ENCODE measurements around the gene LPP. TPM values are rescaled to one million over a fixed set of nuclear protein-coding genes. Genes with fewer than 3 reads are reported as not detected.

LPP gene
- polyA plus RNA-seq, 1 experiment = 76.3 TPM

- POLR2A ChIA-PET = no interaction called here
- no peak for TF ChIP-seq CTCF (IDR thresholded peaks at IDR 0.05; ENCODE audit: low read depth, low read length)
- CTCF ChIA-PET = interaction anchor here (0.5 to 1.0 kb wide), 2 partner anchors 433 to 437 kb away, joined by 4 read pairs; no protein-coding TSS in a partner anchor
- no peaks in the 10 kb centered on the region for H3K9me3 ChIP-seq (ENCODE audit: control insufficient read depth, insufficient read depth, low read length)
- no peak overlapping the region for H3K27ac ChIP-seq (ENCODE audit: low read depth, low read length)
- no peak overlapping the region for H3K4me3 ChIP-seq (ENCODE audit: low read depth, low read length)
- no peaks in the 10 kb centered on the region for H3K27me3 ChIP-seq (ENCODE audit: control insufficient read depth, insufficient read depth, low read length)
- no peak for DNase-seq (ENCODE audit: low read depth, low spot score)
These were observed 22.9 kb downstream of the LPP start for GRCh38 chr3:188176884-188177283.

GRCh38 chr3:188177721-188178120 is 23.8 kb downstream of the LPP start:
- TF ChIP-seq CTCF (IDR thresholded peaks at IDR 0.05; ENCODE audit: low read depth, low read length) = no peak
- DNase-seq (ENCODE audit: low read depth, low spot score) = no peak
- Histone ChIP-seq H3K27me3 (ENCODE audit: control insufficient read depth, insufficient read depth, low read length) (no peaks in the 10 kb centered on the region), H3K4me3 (ENCODE audit: low read depth, low read length) (no peak overlapping the region), H3K27ac (ENCODE audit: low read depth, low read length) (no peak overlapping the region), H3K9me3 (ENCODE audit: control insufficient read depth, insufficient read depth, low read length) (no peaks in the 10 kb centered on the region)
- POLR2A ChIA-PET = no interaction called here
- CTCF ChIA-PET = no interaction called here

GRCh38 chr3:188178293-188178936 is 24.5 kb downstream of the LPP start:
- Histone ChIP-seq H3K4me3 (ENCODE audit: low read depth, low read length) (no peak overlapping the region), H3K27ac (ENCODE audit: low read depth, low read length) (peak overlapping the region; percentile 89), H3K27me3 (ENCODE audit: control insufficient read depth, insufficient read depth, low read length) (no peaks in the 10 kb centered on the region), H3K9me3 (ENCODE audit: control insufficient read depth, insufficient read depth, low read length) (no peaks in the 10 kb centered on the region)
- POLR2A ChIA-PET = no interaction called here
- no peak for DNase-seq (ENCODE audit: low read depth, low spot score)
- CTCF ChIA-PET = interaction anchor here (0.8 to 1.5 kb wide), 3 partner anchors 12 to 438 kb away, joined by 3 to 6 read pairs (median 4); no protein-coding TSS in a partner anchor
- no peak for TF ChIP-seq CTCF (IDR thresholded peaks at IDR 0.05; ENCODE audit: low read depth, low read length)

- TF ChIP-seq CTCF (IDR thresholded peaks at IDR 0.05; ENCODE audit: low read depth, low read length) = 0 out of 2 replicates have a peak, but pooled peaks have one; percentile 19
- Histone ChIP-seq H3K27ac (ENCODE audit: low read depth, low read length) (peak overlapping the region; percentile 89), H3K4me3 (ENCODE audit: low read depth, low read length) (peak overlapping the region; percentile 13; the same call in 1 of the 2 replicates), H3K27me3 (ENCODE audit: control insufficient read depth, insufficient read depth, low read length) (no peaks in the 10 kb centered on the region), H3K9me3 (ENCODE audit: control insufficient read depth, insufficient read depth, low read length) (no peaks in the 10 kb centered on the region)
- CTCF ChIA-PET = interaction anchor here (0.8 to 1.5 kb wide), 4 partner anchors 13 to 443 kb away, joined by 3 to 6 read pairs (median 4); no protein-coding TSS in a partner anchor
- POLR2A ChIA-PET = interaction anchor here (0.8 kb wide), 1 partner anchor 89 kb away, joined by 3 read pairs; no protein-coding TSS in a partner anchor
- peak; percentile 76 for DNase-seq (ENCODE audit: low read depth, low spot score)
These were observed 25.3 kb downstream of the LPP start for GRCh38 chr3:188179006-188179966.
